Endothelial cell (in vitro differentiated cells): ENCODE results near the gene SUFU. TPM values are rescaled to one million over a fixed set of nuclear protein-coding genes. Genes with fewer than 3 reads are reported as not detected.

ENCODE experiments used
- DNase-seq: peaks from one replicate; pipeline ENCODE4 v3.0.0; 2021; ENCODE audit warnings: low spot score
- H3K27ac Mint-ChIP-seq: one replicate; pipeline ENCODE4 v1.8.0; 2021; ENCODE audit warnings: mixed read lengths, inconsistent platforms; ENCODE audit not compliant: unreplicated experiment
- H3K27me3 Mint-ChIP-seq: one replicate; pipeline ENCODE4 v1.8.0; 2021; ENCODE audit warnings: mild to moderate bottlenecking, moderate library complexity, mixed read lengths, inconsistent platforms; ENCODE audit not compliant: unreplicated experiment
- H3K36me3 Mint-ChIP-seq: one replicate; pipeline ENCODE4 v1.8.0; 2021; ENCODE audit warnings: mild to moderate bottlenecking, low read depth, mixed read lengths, inconsistent platforms; ENCODE audit not compliant: unreplicated experiment
- H3K4me1 Mint-ChIP-seq: one replicate; pipeline ENCODE4 v1.8.0; 2021; ENCODE audit warnings: mild to moderate bottlenecking, mixed read lengths, inconsistent platforms; ENCODE audit not compliant: unreplicated experiment
- H3K4me3 Mint-ChIP-seq: one replicate; pipeline ENCODE4 v1.8.0; 2021; ENCODE audit warnings: mild to moderate bottlenecking, mixed read lengths, inconsistent platforms; ENCODE audit not compliant: unreplicated experiment
- H3K9me3 Mint-ChIP-seq: one replicate; pipeline ENCODE4 v1.8.0; 2021; ENCODE audit warnings: mixed read lengths, inconsistent platforms; ENCODE audit not compliant: unreplicated experiment
- CTCF ChIP-seq: fragments of 200-600 bp; sonication (generic); IDR thresholded peaks from one replicate; pipeline ENCODE4 v1.5.0; 2021; ENCODE audit warnings: antibody characterized with exemption; ENCODE audit not compliant: unreplicated experiment
- total RNA-seq: library from RNA; stranded (reverse); fragmentation: NEBNext Ultra II Directional; extraction: Animal tissue kit (Norgen Biotek cat#: 25700); gene quantifications from one replicate; pipeline ENCODE4 v1.2.1, GENCODE V29; 2021; ENCODE audit not compliant: unreplicated experiment

Gene SUFU
- total RNA-seq, 1 donor from 2014 or later: 44.4 TPM

GRCh38 chr10:102460836-102461186 lies 43.0 kb upstream of the SUFU start:
- peaks cover 27% of the 10 kb centered on the region for H3K4me1 Mint-ChIP-seq
- peaks cover 4% of the 10 kb centered on the region for H3K36me3 Mint-ChIP-seq

GRCh38 chr10:102461187-102462054 lies 42.4 kb upstream of the SUFU start:
- Mint-ChIP-seq H3K36me3 (peaks cover 4% of the 10 kb centered on the region), H3K27ac (peak overlapping the region; percentile 83)

More at GRCh38 chr10:102460836-102461186, 43.0 kb upstream of the SUFU start:
- DNase-seq: no peak
- Mint-ChIP-seq H3K9me3 (no peaks in the 10 kb centered on the region), H3K4me3 (peak overlapping the region; percentile 89), H3K27ac (peak overlapping the region; percentile 83), H3K27me3 (peaks cover 8% of the 10 kb centered on the region)
- no peak for TF ChIP-seq CTCF

GRCh38 chr10:102462512-102463054 lies 41.2 kb upstream of the SUFU start:
- no peak for DNase-seq
- H3K27ac Mint-ChIP-seq: no peak overlapping the region
- H3K4me3 Mint-ChIP-seq: peak overlapping the region; percentile 88
- TF ChIP-seq CTCF: no peak
- H3K9me3 Mint-ChIP-seq: no peaks in the 10 kb centered on the region
- peaks cover 4% of the 10 kb centered on the region for H3K36me3 Mint-ChIP-seq
- peaks cover 27% of the 10 kb centered on the region for H3K4me1 Mint-ChIP-seq
- H3K27me3 Mint-ChIP-seq: peaks cover 7% of the 10 kb centered on the region

More at GRCh38 chr10:102461187-102462054, 42.4 kb upstream of the SUFU start:
- H3K4me3 Mint-ChIP-seq: peak overlapping the region; percentile 89
- H3K4me1 Mint-ChIP-seq: peaks cover 27% of the 10 kb centered on the region
- no peak for TF ChIP-seq CTCF
- peaks cover 7% of the 10 kb centered on the region for H3K27me3 Mint-ChIP-seq
- H3K9me3 Mint-ChIP-seq: no peaks in the 10 kb centered on the region
- peak; percentile 93 for DNase-seq

GRCh38 chr10:102463983-102464382 lies 39.8 kb upstream of the SUFU start:
- Mint-ChIP-seq H3K9me3 (no peaks in the 10 kb centered on the region), H3K4me3 (no peak overlapping the region), H3K27me3 (peaks cover 7% of the 10 kb centered on the region), H3K4me1 (peaks cover 27% of the 10 kb centered on the region), H3K36me3 (peaks cover 5% of the 10 kb centered on the region), H3K27ac (no peak overlapping the region)
- TF ChIP-seq CTCF: no peak
- no peak for DNase-seq

GRCh38 chr10:102465466-102465865 lies 38.3 kb upstream of the SUFU start:
- DNase-seq: no peak
- no peak overlapping the region for H3K4me3 Mint-ChIP-seq
- H3K27me3 Mint-ChIP-seq: peaks cover 7% of the 10 kb centered on the region
- no peaks in the 10 kb centered on the region for H3K9me3 Mint-ChIP-seq
- no peak for TF ChIP-seq CTCF
- H3K27ac Mint-ChIP-seq: no peak overlapping the region
- H3K4me1 Mint-ChIP-seq: peaks cover 27% of the 10 kb centered on the region
- peaks cover 9% of the 10 kb centered on the region for H3K36me3 Mint-ChIP-seq
